Progenitor cell of endocrine pancreas (in vitro differentiated cells): ENCODE results near the gene COBL. TPM values are rescaled to one million over a fixed set of nuclear protein-coding genes. Genes with fewer than 3 reads are reported as not detected.
A peak's percentile ranks its signal among the peaks of the same experiment; 100 is the strongest.
"Not testable (repeated sequence)": the region's sequence is repeated elsewhere in the genome, so short reads cannot be mapped to it uniquely, and the experiment has no call there.

ENCODE experiments used
- DNase-seq: peaks from one replicate; pipeline ENCODE4 v3.0.0; 2021; ENCODE audit warnings: low spot score; ENCODE audit not compliant: unreplicated experiment
- H3K27ac Mint-ChIP-seq: 2 replicates; pipeline ENCODE4 v1.8.0; 2021; ENCODE audit warnings: mild to moderate bottlenecking, moderate library complexity, mixed read lengths
- H3K27me3 Mint-ChIP-seq: 2 replicates; pipeline ENCODE4 v1.8.0; 2021; ENCODE audit warnings: mixed read lengths
- H3K36me3 Mint-ChIP-seq: 2 replicates; pipeline ENCODE4 v1.8.0; 2022; ENCODE audit warnings: mixed read lengths; ENCODE audit not compliant: insufficient read depth
- H3K4me1 Mint-ChIP-seq: 2 replicates; pipeline ENCODE4 v1.8.0; 2021; ENCODE audit warnings: low read depth, mixed read lengths
- H3K4me3 Mint-ChIP-seq: 2 replicates; pipeline ENCODE4 v1.8.0; 2021; ENCODE audit warnings: low read depth, mild to moderate bottlenecking, moderate library complexity, mixed read lengths
- H3K9me3 Mint-ChIP-seq: 2 replicates; pipeline ENCODE4 v1.8.0; 2021; ENCODE audit warnings: low read depth, mixed read lengths
- CTCF ChIP-seq: fragments of 200-600 bp; sonication (generic); IDR thresholded peaks from one replicate; pipeline ENCODE4 v1.5.0; 2021; ENCODE audit warnings: antibody characterized with exemption, mild to moderate bottlenecking; ENCODE audit not compliant: unreplicated experiment
- total RNA-seq: library from RNA; stranded (reverse); gene quantifications from 2 replicates; pipeline ENCODE4 v1.2.1, GENCODE V29; 2021

COBL gene
- total RNA-seq, 1 donor from 2014 or later: 21.3 TPM

- Mint-ChIP-seq H3K27ac (no peak overlapping the region), H3K4me1 (peaks cover 5% of the 10 kb centered on the region), H3K4me3 (no peak overlapping the region), H3K9me3 (peaks cover 9% of the 10 kb centered on the region), H3K27me3 (no peaks in the 10 kb centered on the region), H3K36me3 (peaks cover 9% of the 10 kb centered on the region)
- TF ChIP-seq CTCF: no peak
- DNase-seq: no peak
Measured at GRCh38 chr7:51209426-51209825, 107.2 kb downstream of the COBL start.

GRCh38 chr7:51208125-51208524 lies 108.5 kb downstream of the COBL start:
- Mint-ChIP-seq H3K27ac (peak overlapping the region; percentile 73), H3K9me3 (peaks cover 19% of the 10 kb centered on the region), H3K36me3 (peaks cover 15% of the 10 kb centered on the region)
- H3K4me1 Mint-ChIP-seq, DNase-seq, H3K27me3 Mint-ChIP-seq, H3K4me3 Mint-ChIP-seq: not testable (repeated sequence)

- no peak for TF ChIP-seq CTCF
Measured at GRCh38 chr7:51198654-51199053, 118.0 kb downstream of the COBL start.

GRCh38 chr7:51190969-51191368 lies 125.6 kb downstream of the COBL start:
- peaks cover 4% of the 10 kb centered on the region for H3K36me3 Mint-ChIP-seq
- no peaks in the 10 kb centered on the region for H3K9me3 Mint-ChIP-seq
- H3K27ac Mint-ChIP-seq: no peak overlapping the region
- DNase-seq: no peak
- H3K27me3 Mint-ChIP-seq: no peaks in the 10 kb centered on the region
- no peak for TF ChIP-seq CTCF
- no peak overlapping the region for H3K4me3 Mint-ChIP-seq
- H3K4me1 Mint-ChIP-seq: no peaks in the 10 kb centered on the region

More at GRCh38 chr7:51198654-51199053, 118.0 kb downstream of the COBL start:
- Mint-ChIP-seq H3K4me3 (no peak overlapping the region), H3K27ac (no peak overlapping the region), H3K9me3 (peaks cover 17% of the 10 kb centered on the region), H3K27me3 (no peaks in the 10 kb centered on the region), H3K36me3 (peaks cover 4% of the 10 kb centered on the region), H3K4me1 (no peaks in the 10 kb centered on the region)
- DNase-seq: no peak

- no peak for TF ChIP-seq CTCF
Measured at GRCh38 chr7:51189777-51190176, 126.8 kb downstream of the COBL start.

GRCh38 chr7:51188987-51189386 lies 127.6 kb downstream of the COBL start:
- H3K4me3 Mint-ChIP-seq: no peak overlapping the region

More at GRCh38 chr7:51189777-51190176, 126.8 kb downstream of the COBL start:
- peaks cover 4% of the 10 kb centered on the region for H3K36me3 Mint-ChIP-seq
- DNase-seq: no peak
- no peaks in the 10 kb centered on the region for H3K4me1 Mint-ChIP-seq
- no peak overlapping the region for H3K4me3 Mint-ChIP-seq
- no peaks in the 10 kb centered on the region for H3K27me3 Mint-ChIP-seq
- no peak overlapping the region for H3K27ac Mint-ChIP-seq
- no peaks in the 10 kb centered on the region for H3K9me3 Mint-ChIP-seq

More at GRCh38 chr7:51188987-51189386, 127.6 kb downstream of the COBL start:
- Mint-ChIP-seq H3K27ac (no peak overlapping the region), H3K4me1 (no peaks in the 10 kb centered on the region), H3K27me3 (no peaks in the 10 kb centered on the region), H3K36me3 (peaks cover 4% of the 10 kb centered on the region), H3K9me3 (no peaks in the 10 kb centered on the region)
- no peak for DNase-seq
- TF ChIP-seq CTCF: no peak
